Endothelial cell of hepatic sinusoid (primary cell): Measurements from ENCODE around the gene ITCH.

Experiments used
- in situ Hi-C: cut with HindIII; loops from 2 replicates; pipeline ENCODE4 v1.10.0; 2017; ENCODE audit warnings: low sequenced_read_pairs

Gene ITCH

GRCh38 chr20:34363062-34363464 is at the start of gene ITCH:
TSS of gene ITCH (plus strand) at chr20:34363273. CDS start at chr20:34393812, 30,539 bp downstream.
- in situ Hi-C loops = no loop called here

GRCh38 chr20:34315236-34315635 is 47.8 kb upstream of the ITCH start:
- in situ Hi-C loops = no loop called here

- in situ Hi-C loops = no loop called here
Measured at GRCh38 chr20:34316196-34316814, 46.8 kb upstream of the ITCH start.

- in situ Hi-C loops = no loop called here
Measured at GRCh38 chr20:34318609-34319443, 44.2 kb upstream of the ITCH start.

- in situ Hi-C loops = no loop called here
Measured at GRCh38 chr20:34320861-34321260, 42.2 kb upstream of the ITCH start.

- in situ Hi-C loops = no loop called here
Measured at GRCh38 chr20:34322267-34323105, 40.6 kb upstream of the ITCH start.

GRCh38 chr20:34324541-34324940 is 38.5 kb upstream of the ITCH start:
- in situ Hi-C loops = no loop called here

GRCh38 chr20:34328207-34328606 is 34.9 kb upstream of the ITCH start:
- in situ Hi-C loops = loop anchor here (25.0 kb wide), 1 partner anchor 184 kb away; the partner anchor contains the start of gene DYNLRB1

- in situ Hi-C loops = loop anchor here (25.0 kb wide), 1 partner anchor 183 kb away; the partner anchor contains the start of gene DYNLRB1
Measured at GRCh38 chr20:34328928-34329677, 34.0 kb upstream of the ITCH start.

GRCh38 chr20:34330861-34331544 is 32.1 kb upstream of the ITCH start:
- in situ Hi-C loops = loop anchor here (25.0 kb wide), 1 partner anchor 181 kb away; the partner anchor contains the start of gene DYNLRB1

- in situ Hi-C loops = loop anchor here (25.0 kb wide), 1 partner anchor 180 kb away; the partner anchor contains the start of gene DYNLRB1
Measured at GRCh38 chr20:34331838-34332237, 31.2 kb upstream of the ITCH start.

GRCh38 chr20:34332262-34332920 is 30.7 kb upstream of the ITCH start:
- in situ Hi-C loops = loop anchor here (25.0 kb wide), 1 partner anchor 180 kb away; the partner anchor contains the start of gene DYNLRB1

- in situ Hi-C loops = loop anchor here (25.0 kb wide), 1 partner anchor 179 kb away; the partner anchor contains the start of gene DYNLRB1
Measured at GRCh38 chr20:34333786-34334185, 29.3 kb upstream of the ITCH start.

GRCh38 chr20:34334654-34335407 is 28.2 kb upstream of the ITCH start:
- in situ Hi-C loops = loop anchor here (5.0 to 25.0 kb wide), 2 partner anchors 67 to 177 kb away; partner anchors contain the start of gene DYNLRB1

- in situ Hi-C loops = loop anchor here (5.0 to 25.0 kb wide), 2 partner anchors 65 to 175 kb away; partner anchors contain the start of gene DYNLRB1
Measured at GRCh38 chr20:34337544-34337943, 25.5 kb upstream of the ITCH start.

GRCh38 chr20:34337982-34338726 is 24.9 kb upstream of the ITCH start:
- in situ Hi-C loops = loop anchor here (5.0 to 25.0 kb wide), 2 partner anchors 64 to 174 kb away; partner anchors contain the start of gene DYNLRB1

GRCh38 chr20:34340726-34341125 is 22.3 kb upstream of the ITCH start:
- in situ Hi-C loops = loop anchor here (25.0 kb wide), 1 partner anchor 172 kb away; the partner anchor contains the start of gene DYNLRB1
